GM21723 (cell line): ENCODE measurements around the gene LIPE.

Experiments
- ATAC-seq: cut with Tn5 transposase; IDR thresholded peaks from one replicate; pipeline ENCODE4 v1.9.1; 2021; ENCODE audit warnings: mild to moderate bottlenecking, moderate library complexity; ENCODE audit not compliant: unreplicated experiment

The LIPE gene

DNA sequence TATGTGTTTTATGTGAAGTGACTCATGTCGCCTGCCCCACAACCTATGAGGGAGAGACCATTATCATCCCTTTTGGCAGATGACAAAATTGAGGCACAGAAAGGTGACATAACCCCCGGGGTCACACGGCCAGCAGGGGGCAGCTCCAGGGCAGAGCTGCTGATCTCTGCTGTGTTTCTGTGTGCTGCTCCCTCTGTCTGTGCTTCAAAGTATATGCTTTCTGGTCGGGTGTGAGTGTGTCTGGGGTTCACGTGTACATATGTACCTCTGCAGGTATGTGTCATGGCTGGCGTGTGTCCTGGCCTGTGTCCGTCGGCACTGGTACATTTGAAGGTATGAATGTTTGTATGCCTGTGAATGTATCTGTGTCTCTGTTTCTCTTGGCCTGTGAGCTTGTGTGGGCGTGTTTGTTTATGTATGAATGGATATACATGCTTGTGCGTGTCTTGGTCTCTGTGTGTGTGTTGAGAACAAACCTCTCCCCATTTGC is 7.1 kb downstream of the LIPE start:
- ATAC-seq, result no peak

DNA sequence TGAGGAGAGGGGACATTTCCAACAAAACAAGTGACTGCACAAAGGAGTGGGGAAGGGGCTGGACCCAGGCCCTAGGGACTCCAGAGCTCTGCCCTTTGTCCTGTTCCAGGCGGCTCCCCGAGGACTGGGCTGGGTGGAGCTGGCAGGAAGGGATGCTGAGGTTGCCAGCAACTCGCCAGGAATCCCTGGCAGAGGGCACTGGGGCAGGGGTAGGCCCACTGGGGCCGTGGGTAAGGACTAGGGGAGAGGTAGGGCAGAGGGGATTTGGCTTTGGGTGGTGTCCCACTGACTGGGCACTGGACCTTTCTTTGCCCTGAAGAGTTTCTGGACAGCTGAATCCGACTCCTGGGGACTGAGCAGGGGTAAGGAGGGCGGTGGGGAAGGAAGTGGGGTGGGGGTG is 7.9 kb downstream of the LIPE start:
- no peak for ATAC-seq

DNA sequence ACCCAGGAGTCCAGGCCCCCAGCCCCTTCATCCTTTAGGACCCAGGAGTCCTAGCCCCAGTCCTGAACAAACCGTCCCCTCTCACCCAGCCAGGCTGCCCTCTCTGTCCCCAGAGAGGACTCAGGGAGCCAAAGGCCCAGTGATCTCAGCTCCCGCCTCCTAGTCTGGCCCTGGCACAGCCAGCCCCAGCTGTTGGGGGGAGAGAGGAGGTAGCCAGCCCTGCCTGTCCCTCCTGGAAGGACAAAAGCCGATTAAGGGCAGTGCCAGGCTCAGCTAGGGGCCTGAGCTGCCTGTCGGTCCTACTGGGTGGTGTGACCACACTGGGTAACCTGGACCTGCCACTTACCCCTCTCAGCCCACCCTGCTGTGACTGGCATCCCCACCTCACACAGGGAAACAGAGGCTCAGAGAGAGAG is 14.5 kb downstream of the LIPE start:
- no peak for ATAC-seq

GRCh38 chr19:42412227-42412626 is 15.0 kb downstream of the LIPE start:
- no peak for ATAC-seq

- ATAC-seq, result no peak
Measured at GRCh38 chr19:42411581-42412178, 15.5 kb downstream of the LIPE start.

DNA sequence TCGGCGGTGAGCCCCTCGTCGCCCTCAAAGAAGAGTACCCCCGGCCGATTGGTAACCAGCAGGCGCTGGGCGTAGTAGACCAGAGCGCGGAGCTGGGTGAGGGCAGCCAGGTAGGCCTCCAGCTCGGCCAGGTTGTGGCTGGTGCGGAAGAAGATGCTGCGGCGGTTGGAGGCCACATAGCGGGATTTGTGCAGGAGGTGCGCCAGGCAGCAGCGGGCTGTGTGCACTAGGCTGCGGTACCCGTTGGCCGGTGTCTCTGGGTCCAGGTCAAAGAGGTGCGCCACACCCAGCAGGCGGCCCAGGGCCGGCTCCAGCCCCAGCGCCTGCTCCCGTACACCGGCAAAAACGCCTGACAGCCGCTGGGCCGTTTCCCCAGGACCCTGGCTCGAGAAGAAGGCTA is 16.8 kb downstream of the LIPE start:
- ATAC-seq, result no peak

DNA sequence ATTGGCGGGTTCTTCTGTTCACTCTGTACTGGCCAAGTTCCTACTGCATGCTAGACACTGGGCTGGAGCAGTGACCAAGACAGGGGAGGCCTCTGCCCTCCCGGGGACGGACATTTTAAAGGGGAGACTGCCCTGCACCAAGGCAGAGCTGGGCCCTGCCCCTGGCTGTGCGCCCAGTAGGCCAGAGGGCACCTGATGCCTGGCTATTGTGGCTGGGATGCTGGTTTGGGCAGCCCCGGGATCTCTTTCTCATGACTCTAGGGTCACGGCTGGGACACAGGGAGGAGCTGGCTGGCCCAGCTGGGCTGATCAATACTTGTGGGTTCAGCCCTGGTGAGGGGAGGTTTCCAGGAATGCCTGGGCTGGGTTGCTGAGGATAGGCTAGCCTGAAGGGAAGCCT is 17.7 kb downstream of the LIPE start:
- no peak for ATAC-seq

DNA sequence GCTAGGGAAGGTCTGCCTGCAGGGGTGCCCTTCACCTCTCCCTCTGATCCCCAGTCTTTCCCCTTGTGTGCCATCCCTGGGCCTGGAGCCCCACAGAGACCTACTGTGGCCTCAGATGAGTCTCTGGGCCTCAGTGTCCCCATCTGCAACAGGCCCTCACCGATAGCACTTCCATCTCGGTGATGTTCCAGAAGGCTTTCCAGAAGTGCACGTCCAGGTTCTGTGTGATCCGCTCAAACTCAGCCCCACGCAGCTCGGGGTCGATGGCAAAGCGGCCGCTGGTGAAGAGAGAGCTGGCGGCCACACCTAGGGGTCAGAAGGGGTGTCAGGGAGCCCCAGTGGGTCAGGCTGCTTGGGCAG is 19.4 kb downstream of the LIPE start:
- no peak for ATAC-seq

- no peak for ATAC-seq
Measured at GRCh38 chr19:42407085-42407815, 19.9 kb downstream of the LIPE start.

GRCh38 chr19:42406111-42406510 is 21.1 kb downstream of the LIPE start:
- ATAC-seq, result no peak

DNA sequence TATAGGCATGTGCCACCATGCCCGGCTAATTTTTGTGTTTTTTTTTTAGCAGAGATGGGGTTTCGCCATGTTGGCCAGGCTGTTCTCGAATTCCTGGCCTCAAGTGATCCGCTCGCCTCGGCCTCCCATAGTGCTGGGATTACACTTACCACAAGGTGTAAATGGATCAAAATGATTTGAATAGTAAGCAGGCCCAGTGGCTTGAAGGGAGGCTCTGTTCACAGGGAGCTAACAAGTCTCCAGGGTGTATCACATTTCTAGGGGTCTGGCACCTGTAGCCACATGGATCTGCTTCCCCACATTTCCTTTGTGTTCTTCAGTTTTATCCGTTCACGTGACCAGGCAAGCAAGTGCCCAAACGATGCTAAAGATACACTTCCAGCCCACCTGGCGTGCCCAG is 23.6 kb downstream of the LIPE start:
- ATAC-seq, result no peak

DNA sequence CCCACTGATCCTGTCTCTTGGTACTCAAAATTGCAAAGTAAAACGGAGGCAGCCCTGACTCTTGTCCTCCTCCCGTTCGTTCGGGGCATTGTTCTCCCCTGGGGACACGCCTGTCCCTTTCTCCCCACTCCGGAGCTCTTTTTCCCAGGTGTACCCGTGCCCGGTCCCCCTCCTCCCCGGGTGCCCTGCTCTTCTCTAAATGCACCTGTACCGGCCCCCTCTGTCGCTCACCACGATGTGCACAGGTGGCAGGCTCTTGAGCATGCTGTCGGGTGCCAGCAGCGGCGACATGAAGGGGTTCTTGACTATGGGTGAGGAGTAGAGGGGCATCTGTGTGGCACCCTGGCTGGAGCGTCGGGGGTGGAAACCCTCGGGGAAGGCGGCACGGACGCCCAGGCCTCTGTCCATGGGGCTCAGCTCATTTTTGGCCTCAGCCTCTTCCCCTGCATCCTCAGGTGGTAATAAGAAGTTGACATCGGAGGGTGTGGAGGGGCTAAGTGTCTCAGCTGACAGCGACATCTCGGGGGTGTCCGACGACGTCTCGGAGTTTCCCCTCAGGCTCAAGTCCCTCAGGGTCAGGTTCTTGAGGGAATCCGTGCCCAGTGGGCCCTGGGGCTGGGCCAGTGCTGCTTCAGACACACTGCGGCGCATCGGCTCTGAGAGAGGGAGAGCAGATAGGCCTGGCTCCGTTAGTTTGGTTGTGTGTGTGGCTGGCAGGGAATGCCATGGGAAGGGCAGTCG is 24.6 kb downstream of the LIPE start:
- ATAC-seq, result no peak

DNA sequence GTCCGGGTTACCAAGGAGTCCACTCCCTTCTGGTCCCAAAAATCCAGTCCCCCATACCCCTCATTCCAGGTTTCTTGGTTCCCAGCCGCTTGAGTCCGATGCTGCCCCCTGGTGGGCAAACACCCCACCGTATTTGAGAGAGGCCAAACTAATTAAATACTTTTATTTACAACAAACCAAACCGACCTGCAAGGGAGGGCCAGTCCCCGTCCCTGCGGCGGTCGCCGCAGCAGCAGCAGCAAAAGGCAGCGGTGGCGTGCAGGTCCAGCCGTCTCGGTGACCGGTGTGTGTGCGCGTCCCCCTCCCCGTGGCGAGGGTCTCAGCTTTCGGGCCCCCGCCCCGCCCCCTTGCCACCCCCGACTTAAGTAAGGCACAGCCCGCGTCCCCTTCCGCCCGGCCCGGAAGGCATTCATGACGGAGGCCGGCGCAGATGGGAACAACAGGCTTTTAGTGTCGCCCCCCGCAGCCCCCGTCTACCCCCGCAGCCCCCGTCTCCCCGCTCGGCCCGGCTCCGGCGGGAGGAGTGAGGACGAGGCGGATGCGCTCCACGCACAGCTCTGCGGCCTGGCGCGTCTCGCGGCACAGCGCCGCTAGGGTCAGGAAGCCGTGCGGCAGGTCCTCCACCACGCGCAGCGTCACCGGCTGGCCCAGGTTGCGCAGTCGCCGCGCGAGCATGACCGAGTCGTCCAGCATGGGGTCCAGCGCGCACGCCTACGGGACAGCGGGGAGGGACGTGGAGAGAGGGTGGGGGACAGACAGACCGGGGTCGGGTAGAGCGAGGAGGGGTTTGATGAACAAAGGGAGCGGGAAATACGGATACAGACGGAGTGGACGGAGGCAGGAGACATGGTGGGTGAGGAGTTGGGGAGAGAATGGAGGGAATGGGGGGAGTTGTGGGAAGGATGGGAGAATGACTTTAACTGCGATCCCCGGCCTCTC is 25.6 kb downstream of the LIPE start:
- ATAC-seq, result no peak

DNA sequence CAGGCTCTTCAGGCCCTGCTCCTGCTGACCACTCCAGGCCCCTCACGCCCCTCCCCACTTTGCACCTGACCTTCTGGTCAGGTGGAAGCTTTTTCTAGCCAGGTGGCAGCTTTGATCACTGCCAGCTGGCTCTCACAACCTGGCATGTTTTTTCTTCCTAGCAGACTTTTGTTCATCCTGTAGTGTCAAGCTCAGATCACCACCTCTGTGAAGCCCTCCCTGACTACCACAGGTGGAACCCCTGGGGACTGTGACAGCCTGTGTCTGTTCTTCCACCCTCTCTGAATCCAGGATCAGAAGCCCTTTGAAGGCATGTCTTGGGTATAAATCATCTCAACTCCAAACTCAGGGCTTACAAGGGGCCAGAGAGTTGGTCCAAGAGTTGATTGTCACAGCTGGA is 26.8 kb downstream of the LIPE start:
- no peak for ATAC-seq

DNA sequence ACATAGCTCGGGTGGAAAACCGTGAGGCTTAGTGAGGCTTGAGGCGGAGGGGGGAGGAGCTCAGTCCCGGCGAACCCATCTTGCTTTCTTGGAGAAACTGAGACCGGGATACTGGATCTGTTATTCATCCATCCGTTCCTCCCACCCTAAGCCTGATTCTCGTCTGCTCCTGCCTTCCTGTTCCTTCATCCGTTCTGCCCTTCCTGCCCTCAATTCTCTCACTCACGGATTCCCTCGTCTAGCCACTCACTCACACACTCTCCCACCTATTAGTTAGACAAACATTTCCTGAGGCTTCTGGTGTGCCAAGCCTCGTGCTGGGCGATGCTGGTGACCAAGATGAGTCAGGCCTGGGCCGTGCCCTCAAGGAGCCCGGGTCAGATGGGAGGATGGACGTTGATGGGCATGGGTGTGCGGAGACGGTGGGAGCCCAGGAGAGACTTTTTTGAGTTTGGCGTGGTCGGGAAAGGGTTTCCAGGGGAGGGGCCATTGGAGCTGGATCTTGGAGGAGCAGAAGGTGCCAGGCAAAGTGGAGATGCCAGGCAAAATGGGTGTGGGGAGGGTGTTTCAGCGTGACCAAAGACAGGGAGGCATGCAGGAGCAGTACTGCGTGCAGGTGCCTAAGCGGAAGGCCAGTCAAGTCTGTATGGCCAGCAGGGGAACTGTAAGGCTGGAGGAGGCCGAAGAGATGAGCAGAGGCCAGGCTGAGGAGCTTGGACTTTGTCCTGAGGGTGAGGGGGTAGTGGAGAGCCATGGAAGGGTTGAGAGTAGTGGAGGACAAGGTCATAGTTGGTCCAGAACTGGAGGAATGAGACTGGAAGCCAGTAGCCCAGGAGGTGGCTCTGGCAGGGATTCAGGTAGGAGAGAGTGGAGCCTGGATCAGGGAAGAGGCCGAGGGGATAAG is 29.7 kb downstream of the LIPE start:
- ATAC-seq, result no peak

GRCh38 chr19:42396381-42397262 is 30.6 kb downstream of the LIPE start:
- ATAC-seq, result peak; percentile 90

GRCh38 chr19:42394751-42395150 is 32.4 kb downstream of the LIPE start:
- no peak for ATAC-seq

DNA sequence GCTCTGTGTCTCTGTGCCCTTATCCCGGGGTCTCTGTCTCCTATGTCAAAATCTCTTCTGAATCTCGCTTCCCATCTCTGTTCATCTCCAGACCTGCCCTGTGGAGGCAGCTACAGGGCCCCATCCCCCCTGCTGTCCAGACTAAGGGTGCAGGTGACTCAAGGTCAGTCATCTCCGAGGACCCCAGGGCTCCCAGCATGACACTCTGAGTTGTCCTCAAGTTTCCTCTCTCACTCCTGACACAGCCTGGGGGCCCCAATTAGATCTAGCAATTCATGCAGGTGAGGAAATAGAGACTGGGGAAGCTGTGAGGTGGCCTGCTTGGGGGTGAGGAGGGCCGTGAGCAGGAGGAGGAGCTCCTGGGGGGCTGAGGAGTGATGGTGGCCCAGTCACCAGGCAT is 35.0 kb downstream of the LIPE start:
- no peak for ATAC-seq

DNA sequence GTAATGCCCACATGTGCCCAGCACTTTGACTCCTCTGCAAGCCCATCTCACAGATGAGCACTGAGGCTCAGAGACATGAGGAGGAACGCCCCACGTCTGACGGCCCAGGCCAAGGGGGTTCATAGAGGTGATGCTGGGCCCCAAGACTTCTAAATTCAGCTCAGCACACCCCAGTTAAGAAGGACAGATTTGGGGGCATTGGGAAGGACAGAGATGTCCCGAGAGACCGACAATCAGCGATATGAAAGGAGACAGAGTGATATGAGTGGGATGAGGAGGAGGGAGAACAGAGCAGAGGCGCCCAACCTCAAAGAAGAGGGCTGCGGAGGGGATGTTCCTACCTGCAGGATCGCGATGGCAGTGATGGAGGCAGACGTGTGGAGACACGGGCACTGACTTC is 37.3 kb downstream of the LIPE start, which contains the start of gene CNFN:
Gene CNFN, minus strand, starts transcription at position 399 of the 400 bp plus-strand sequence. CDS start 1,260 bp downstream, outside the sequence.
- no peak for ATAC-seq
